GM19324 (cell line): Measurements from ENCODE around the gene CLHC1.
"Not testable (repeated sequence)": the region's sequence is repeated elsewhere in the genome, so short reads cannot be mapped to it uniquely, and the experiment has no call there.

Experiments
- ATAC-seq: cut with Tn5 transposase; IDR thresholded peaks from one replicate; pipeline ENCODE4 v1.9.1; 2021; ENCODE audit warnings: mild to moderate bottlenecking, moderate library complexity; ENCODE audit not compliant: unreplicated experiment, low FRiP score

Gene CLHC1

GRCh38 chr2:55155206-55155605 is 76.9 kb downstream of the CLHC1 start:
- ATAC-seq: no peak

GRCh38 chr2:55154525-55155030 is 77.5 kb downstream of the CLHC1 start:
- no peak for ATAC-seq

DNA sequence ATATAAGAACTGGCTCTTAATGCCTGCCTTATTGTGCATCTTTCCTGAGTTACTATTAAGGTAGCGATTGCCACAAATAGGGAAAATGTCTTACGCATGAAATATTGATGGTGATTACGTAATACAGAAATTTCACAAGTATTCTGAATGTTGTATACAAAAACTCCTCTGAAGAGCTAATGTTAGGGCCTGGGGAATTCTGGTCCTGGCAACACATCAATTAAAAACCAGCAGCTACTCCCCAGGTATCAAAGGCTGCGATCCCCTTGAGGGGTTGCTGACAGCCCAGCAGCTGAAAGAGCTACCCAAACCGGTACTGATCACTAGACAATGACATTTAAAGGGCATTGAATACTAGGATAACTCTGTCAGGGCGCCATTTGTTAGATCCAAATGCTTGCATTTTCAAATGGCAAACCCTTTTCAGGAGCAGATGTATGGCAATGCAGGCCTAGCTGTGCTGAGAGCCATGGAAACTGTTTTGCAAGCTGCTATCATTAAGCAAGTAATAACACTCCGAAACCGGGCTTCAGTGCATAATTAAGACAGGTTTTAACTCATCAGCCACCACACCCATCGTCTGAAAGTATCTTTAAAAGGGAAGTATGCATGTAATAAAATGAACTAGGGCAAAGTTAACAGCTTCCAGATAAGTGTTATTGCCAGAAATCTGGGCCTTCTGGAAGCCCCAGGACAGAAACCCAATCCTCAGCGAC is 78.4 kb downstream of the CLHC1 start:
- no peak for ATAC-seq

DNA sequence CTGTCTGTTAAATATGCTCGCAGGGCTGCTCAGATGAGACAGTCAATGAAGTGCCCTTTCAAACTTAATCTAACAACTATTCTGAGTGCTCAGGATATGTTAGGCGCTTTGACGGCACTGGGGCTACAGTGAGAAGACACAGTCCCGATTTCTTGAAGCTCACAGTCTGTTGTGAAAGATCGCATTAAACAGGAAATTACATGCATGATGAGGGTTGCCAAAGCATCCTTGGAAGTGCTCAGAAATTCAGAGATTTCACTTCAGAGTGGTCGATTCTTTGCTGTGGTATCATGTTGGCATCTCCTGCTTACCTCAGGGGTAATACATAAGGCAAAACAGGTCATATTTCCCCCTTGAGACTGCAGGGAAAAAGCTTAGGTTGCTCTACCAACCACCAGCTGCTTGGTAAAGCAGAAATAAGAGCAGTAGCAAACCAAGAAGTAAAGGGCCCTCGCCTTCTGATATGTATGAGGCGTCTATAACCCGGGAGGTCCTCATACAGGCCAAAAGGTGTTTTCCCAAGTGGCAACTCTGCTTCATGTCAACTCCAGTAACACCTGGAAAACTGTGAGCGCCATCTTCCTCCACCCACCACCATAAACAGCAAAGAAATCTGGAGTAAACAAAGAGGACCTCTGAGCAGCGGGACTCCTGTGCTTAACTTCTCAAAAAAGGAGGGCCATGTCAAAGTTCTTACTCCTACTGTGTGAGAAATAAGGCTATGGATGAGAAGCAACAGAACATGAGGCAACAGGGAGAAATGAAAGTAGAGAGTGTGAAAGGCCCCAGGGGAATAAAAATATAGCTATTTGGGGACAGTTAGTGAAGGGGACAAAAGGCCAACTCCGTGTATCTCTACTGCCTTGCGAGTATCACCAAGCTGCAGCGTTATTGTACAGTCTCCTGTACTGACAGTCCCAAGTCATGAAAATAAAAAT is 79.3 kb downstream of the CLHC1 start:
- ATAC-seq: no peak

- ATAC-seq: no peak
These were observed 80.2 kb downstream of the CLHC1 start for GRCh38 chr2:55151733-55152433.

GRCh38 chr2:55150834-55151233 is 81.3 kb downstream of the CLHC1 start:
- peak; percentile 75 for ATAC-seq

DNA sequence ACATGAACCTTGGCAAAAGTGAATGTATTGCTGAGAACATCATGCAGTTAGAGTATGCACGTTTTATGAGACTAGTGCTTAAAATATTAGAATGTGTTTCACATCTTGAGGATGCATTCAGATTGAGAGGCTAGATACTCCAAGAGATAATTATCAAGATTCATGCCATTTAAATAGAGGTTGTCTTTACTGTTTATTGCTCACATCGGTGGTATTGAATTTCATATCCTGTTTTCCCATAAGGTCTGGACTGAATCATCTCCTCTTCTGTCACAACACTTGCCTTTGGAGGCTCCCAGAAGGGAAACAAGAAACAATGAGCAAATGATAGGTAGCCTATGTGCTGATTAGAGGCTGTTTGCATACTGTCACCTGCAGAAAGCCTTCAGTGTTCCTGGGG is 83.8 kb downstream of the CLHC1 start:
- ATAC-seq: no peak

- ATAC-seq: no peak
These were observed 84.6 kb downstream of the CLHC1 start for GRCh38 chr2:55147531-55147930.

GRCh38 chr2:55147041-55147440 is 85.1 kb downstream of the CLHC1 start:
- no peak for ATAC-seq

DNA sequence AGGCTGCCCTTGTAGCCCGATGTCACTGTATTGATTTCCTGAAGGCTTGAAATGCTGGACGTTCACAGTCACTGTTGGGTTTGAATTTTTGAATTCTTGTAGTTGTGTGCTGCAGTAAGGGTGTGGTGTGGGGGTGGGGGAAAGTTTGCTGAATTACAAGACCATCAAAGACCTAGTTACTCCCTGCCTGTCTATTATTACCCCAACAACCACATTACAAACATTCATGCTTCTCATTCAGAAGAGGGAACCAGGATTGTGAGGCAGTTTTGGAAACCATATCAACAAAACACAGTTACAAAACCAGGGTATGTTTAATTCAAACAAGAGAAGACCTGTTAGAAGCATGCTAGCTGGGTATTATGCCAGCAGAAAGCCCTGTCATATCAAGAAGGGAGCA is 85.8 kb downstream of the CLHC1 start:
- ATAC-seq: no peak

DNA sequence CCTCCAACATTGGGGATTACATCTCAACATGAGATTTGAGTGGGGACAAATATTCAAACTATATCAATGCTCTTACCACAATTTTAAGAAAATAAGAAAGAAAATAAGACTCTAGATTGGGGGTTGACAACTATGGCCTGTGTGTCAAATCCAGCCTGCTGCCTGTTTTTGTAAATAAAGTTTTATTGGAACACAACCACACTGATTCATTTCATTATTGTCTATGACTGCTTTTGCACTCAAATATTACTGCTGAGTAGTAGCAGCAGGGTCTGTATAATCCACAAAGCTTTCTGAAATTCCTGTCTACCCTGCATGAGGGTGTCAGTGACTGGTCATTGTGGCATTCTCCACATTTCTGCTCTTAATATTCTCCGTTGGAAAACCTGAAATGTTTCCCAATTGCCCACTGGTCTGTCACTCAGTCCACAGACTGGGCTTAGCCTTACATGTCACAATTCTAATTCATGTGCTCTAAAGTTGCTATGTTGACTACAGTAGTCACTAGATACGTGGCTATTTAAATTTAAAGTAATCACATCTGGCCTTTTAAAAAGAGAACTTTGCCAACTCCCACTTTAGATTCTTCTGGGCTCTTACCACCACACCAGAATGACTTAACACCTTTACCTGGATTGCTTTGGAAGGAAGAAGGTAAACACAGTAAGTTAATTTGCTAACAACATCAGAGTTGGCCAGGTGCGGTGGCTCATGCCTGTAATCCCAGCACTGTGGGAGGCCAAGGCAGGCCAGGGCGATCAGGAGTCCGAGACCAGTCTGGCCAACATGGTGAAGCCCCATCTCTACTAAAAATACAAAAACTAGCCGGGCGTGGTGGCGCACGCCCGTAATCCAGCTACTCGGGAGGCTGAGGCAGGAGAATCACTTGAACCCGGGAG is 86.9 kb downstream of the CLHC1 start:
- ATAC-seq: no peak

- ATAC-seq: not testable (repeated sequence)
These were observed 88.4 kb downstream of the CLHC1 start for GRCh38 chr2:55143706-55144105.

GRCh38 chr2:55142518-55142917 is 89.6 kb downstream of the CLHC1 start:
- ATAC-seq: no peak

GRCh38 chr2:55141572-55142413 is 90.3 kb downstream of the CLHC1 start:
- ATAC-seq: no peak

- no peak for ATAC-seq
These were observed 91.5 kb downstream of the CLHC1 start for GRCh38 chr2:55140316-55141219.

DNA sequence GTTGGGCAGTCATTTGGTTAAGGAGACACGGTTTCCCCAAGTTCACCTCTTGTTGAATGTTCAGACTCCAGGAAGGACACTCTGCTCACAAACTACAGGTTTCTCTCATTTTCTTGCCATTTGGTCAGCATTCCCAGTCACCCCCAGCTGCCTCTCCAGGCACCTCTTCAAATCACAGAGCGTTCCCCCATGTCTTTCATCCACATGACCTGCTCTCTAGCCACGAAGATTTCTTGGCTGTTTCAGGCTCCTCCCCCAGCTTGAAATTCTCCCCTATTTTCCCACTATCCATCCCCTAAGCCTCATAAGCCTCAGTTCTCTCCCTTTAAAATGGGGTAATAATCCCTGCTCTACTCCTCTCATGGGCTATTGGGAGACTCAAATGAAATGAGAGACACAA is 92.8 kb downstream of the CLHC1 start:
- ATAC-seq: no peak

- ATAC-seq: no peak
These were observed 93.2 kb downstream of the CLHC1 start for GRCh38 chr2:55138882-55139229.
